ENCODE data around the gene CDYL.

DNA sequence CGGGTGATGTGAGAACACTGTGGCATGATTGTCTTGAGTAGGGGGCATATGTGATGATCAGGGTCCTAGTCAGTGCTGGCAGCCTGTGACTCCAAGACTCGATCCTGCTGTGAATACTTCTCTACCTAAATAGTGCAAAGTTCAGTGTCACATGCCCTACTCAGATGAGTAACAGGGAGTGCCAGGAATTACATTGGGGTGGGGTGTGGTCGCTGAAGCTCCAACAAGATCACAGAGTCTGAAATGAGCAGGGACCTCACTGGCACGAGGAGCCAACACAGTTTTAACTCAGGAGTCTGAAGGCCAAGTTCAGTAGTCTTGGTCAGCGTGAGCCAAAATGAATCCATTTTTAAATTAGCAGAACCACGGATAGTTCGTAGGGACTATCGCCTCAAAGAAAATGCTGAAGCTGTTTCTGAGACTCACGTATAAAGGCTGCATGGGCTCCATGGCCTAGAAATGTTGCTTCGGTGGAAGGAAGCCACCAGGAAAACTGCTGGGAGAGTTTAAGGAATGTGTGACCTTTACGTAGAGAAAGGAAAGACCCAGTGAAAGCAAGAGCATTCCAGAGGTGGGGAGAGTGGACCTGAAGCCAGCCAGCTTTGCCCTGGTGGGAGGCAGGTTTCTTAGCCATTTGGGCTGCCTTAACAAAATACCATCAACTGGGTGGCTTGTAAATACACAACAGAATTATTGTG is 155.5 kb downstream of the CDYL start:
- TF ChIP-seq POLR2A (IDR thresholded peaks at IDR 0.05; ENCODE audit: low read depth, low read length) (no peak), POLR2AphosphoS5 (IDR thresholded peaks at IDR 0.05; ENCODE audit: low read depth, low read length) (no peak), TAF1 (IDR thresholded peaks at IDR 0.05; ENCODE audit: borderline replicate concordance, low read depth, low read length) (no peak)
